ENCODE measurements around the gene ALK.

The ALK gene

DNA sequence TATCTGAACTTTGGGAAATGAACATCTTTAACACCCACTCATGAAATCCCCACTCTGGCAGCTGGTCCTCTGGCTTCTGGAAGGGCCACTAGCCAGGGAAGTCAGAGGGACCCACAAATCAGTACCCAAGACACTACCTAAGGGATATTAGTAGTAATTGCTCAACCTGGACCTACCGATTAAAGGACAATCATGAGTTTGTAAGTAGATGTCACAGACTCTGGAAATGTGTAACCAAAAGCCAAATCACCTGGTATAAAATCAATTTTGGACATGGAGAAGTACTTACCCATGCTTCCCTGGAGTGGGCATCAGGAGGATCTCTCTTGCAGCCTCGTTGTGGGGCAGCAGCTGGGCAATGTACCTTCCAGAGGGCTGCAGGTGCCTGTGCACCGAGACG, 389.8 kb downstream of the ALK start:
- DNase-seq (ENCODE audit: low read depth, low spot score): no peak

DNA sequence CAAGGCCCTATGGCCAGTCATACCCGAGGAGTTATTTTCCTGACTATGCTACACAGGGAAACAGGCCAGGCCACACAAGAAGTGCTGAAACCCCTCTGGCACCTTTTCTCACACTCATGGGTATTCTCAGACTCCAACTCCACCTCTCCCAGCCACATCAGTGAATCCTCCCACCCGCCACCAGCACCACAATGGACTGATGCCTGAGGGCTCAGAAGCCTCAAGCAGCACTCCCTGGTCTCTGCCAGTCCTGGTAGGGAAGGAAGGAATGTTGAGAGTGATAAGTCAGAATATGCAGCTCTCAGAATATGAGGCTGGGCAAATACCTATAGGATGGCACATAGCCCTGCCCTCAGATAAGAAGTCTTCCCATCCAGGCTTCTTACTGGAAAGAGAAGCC, 391.1 kb downstream of the ALK start:
- DNase-seq (ENCODE audit: low read depth, low spot score): no peak

DNA sequence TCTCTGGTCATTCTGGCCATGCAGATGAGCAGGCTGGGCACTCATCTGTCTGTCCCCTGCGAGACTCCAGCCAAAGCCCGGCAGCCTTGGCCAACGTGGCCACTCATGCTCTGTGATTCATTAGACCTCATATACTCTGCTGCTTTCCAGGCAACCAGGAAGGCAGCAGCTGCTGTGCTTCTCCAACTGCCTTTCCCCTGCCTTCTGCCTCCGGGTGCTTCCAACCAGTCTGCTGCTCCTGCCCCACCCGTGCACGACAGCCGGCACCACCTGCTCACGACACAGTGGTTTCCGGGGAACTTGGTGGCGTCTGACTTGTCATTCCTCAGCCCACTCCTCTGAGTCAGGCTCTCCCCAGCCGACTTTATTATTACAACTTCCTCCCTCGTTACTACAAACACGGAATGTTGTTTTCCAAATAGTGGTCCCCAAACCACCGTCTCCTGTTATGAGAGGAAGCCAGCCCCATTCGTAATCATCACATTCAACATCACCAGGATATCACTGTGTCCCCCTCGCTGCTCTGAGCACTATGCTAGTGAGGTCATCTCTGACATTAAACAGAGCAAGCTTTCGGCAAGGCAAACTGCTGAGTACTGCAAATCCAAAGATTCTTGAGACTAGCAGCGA, 392.4 kb downstream of the ALK start:
- no peak for DNase-seq (ENCODE audit: low read depth, low spot score)

DNA sequence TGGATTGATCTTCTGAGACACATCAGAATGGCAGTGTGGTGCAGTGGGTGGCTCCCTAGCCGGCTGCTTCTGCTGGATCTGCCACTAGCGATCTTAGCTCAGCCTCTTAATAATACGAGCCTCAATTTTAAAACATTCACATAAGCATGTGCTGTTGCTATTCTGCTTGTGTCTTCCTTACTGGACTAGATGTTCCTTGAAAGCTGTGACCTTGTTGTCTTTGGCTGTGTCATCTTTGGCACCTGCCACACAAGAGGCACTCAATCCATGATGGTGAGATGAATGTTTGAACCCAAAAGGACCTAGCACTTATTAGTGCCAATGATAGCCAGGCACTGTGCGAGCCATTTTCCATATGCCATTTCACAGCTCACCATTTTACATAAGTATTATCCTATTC, 393.0 kb downstream of the ALK start:
- no peak for DNase-seq (ENCODE audit: low read depth, low spot score)

DNA sequence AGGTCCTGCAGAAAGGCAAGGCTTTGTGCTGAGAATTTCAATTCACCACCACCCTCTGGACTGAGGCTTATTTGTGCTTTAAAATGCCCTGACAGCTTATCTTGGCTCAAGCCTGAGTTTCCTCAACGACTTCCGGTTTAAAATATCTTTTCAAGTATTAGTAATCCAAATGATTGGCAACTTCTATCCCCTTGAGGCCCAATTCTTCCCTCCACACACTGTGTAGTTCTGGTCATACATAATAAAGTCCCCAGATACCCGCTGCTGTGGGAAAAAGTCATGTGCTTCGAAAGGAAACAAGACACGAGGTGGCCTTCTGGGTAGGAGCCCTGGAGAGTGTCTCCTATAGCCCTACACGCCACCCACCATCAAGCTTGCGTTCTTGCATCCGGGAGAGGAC, 393.4 kb downstream of the ALK start:
- no peak for DNase-seq (ENCODE audit: low read depth, low spot score)

DNA sequence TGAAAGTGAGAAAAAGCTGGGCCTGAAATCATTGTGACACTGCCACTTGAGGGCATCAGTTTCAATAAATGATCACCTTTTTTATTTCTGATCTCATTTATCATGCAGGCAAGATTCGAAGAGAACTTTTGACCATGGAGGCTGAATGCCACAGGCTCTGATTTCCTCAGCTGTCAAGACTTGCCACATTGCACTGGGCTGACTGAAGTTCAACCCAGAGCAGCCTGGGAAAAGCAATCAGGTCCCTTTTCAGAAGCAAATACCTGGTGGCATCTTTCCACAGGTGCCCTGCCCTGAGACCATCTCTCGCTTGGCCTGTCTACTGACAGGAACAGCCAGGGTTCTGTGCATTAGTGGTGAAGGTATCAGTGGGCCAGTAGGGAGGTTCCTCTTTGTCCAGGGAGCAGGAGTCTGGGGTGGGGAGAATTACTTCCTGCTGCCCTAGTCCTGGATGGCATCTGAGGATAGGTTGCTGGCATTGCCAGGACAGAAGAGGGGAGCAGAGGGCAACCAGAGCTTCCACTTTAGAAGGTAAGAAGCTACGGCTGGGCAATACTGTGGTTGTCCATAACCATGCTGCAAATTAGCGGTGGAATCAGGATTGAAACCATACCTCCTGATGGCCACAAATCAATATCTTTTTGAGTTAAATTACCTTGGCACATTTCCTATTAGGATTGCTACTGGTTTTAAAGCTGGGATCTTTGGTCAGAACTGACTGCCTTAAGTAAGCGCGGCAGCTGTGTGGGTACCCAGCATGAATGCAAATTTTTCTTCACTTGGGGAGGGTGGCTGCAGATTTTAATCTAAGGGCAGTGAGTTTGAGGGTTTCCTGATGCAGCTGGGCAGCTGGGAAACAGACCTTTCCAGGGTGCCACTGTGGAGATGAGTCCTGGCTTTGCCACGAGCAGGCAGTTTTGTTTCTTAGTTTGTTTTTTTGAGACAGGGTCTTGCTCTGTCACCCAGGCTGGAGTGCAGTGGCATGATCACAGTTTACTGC, 394.5 kb downstream of the ALK start:
- DNase-seq (ENCODE audit: low read depth, low spot score): no peak

DNA sequence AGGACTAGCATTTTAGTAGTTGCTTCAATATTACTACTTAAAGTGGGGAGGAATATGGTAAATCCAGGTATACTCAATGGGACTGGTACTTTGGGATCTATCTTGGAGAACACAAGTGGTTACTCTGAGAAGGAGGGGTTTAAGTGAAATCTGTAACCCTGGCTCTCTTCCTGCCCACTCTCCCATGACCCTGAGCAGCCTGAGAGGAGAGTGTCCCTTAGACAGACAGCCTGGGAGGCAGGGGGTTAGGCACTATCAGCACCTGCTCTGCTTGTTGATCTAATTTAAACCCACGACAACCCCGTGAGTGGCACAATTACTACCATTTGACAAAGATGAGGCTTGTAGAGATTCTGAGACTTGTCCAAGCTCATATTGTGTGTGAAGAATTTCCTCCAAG, 395.5 kb downstream of the ALK start:
- DNase-seq (ENCODE audit: low read depth, low spot score): no peak

DNA sequence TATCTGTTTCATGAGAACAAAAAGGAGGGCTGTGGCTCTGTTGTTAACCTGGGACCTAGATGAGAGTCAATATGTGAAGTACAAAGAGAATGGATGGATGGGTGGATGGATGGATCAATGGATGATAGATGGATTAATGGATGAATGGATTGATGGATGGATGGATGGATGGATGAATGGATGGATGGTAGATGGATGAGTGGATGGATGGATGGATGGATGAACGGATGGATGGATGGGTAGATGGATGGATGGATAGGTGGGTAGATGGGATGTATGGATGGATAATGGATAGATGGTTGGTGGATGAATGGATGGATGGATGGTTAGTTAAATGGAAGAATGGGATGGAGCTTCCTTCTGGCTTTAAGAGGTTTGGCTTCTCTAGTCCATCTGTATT, 396.7 kb downstream of the ALK start:
- DNase-seq (ENCODE audit: low read depth, low spot score): no peak

DNA sequence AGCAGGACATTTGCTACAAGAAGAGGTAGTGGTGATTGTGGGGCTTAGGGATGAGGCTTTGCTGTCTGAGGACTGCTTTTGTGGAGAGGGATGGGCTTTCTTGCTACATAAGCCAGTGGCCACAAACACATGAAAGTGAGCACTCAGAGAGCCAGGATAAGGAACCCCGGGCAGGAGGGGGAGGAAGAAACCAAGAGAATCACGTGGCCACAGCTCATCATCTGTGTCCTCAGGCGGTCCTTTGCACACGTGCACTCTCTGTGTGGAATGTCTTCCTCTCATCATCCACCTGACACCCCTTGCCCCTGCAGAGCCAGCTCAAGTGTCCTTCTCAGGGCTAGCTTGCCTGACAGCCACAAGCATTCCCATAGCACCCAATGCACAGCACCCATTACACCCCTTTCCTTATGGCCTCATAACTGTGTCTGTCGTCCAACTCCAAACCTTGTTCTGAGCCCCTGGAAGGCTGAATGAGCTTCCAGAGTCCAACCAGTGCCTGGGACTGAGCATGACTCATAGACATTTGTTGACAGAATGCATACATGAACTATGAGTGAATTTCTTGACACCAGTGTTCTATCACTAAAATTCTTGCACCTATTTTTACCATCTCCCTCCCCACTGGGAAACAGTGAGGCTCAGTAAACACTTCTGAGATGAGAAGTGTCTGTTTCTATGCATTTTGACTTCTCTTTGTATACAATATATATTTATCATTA, 398.3 kb downstream of the ALK start:
- no peak for DNase-seq (ENCODE audit: low read depth, low spot score)

DNA sequence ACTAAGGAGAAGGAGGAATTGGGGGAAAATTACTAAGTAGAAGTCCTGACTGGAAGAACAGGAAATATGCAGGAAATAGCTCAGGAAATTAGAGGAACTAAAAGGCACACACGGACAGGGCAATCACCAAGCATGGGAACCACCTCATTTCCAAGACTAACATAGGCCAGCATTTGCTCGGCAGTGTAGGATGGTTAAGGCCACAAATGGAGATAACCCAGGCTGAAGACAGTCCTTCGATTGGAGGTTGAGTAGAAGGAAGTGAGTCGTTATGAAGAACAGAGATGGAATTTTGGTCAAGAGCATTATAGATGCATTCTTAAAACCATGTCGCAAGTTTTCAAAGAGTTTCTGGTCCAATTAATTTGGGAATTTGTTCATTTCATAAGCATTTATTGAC, 401.4 kb downstream of the ALK start:
- no peak for DNase-seq (ENCODE audit: low read depth, low spot score)

DNA sequence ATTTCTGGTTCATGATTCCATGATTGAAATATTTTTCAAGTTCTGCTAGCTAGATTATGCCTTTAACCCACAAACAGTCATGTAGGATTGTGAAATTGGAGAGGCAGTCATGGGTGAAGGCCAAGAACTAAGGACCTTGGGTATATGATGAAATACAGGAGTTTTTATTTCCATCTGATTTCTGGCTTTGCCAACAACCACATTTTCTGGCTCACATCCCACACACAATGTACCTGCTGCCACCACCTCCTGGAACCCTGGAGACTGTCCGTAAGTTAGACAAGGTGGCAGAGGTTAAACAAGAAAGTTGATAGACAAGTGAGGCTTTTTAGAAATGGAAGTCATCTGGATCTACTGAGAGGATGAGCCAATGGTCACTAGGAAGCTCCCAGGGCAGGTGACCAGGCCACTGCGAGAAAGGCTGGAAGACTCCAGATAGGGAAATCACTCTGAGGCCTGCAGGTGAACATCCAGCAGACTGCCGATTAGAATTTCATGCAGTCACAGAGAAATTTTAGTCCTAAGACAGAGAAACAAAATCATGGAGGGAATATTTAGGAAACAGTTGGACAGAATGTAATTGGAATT, 402.0 kb downstream of the ALK start:
- no peak for DNase-seq (ENCODE audit: low read depth, low spot score)

DNA sequence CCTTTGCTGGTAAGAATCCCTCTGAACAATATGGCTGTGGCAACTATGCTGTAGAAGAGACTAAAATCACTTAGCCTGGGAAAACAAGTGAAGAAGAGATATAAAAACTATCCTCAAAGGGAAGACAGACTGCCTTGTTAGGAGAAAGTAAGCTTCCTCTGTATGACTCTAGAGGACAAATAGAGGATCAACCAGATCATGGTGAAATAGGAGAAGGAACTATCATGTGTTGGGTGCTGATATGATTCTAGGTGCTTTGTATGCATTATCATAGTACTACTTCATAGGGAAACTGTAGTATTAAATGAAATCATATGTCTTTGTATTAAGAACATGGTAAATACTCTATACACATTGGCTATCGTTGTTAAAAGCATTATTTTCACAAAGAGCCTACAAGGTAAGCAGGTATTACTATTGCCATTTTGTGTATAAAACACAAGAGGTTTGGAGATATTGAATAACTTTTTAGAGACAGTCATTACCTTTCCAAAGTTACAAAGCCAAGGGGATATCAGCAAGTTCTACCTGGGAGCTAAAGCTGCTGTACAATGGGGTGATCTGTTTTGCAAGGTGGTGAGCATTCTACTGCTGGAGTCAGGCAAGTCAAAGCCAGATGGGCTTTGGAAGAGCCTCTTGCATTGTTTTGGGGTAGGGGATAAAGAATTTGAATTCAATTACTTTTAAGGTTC, 402.6 kb downstream of the ALK start:
- DNase-seq (ENCODE audit: low read depth, low spot score): no peak

DNA sequence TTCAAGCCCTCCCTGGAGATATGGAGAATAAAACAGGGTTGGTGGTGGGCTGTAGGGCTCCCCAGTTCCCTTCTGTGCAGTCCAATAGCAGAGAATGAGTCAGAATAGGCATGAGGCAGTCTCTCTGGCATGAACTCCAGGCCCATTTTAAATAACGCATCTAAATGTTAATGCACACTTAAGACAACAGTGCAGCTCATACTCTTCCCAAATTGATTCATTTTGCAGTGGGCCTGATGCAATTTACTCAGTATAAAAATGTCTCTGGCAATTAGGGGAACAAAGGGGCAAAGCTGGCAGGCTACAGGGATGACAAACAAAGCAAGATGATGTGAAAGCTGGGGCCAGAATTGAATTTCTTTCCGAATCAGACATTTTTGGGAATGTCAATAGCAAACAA, 403.4 kb downstream of the ALK start:
- DNase-seq (ENCODE audit: low read depth, low spot score): no peak

DNA sequence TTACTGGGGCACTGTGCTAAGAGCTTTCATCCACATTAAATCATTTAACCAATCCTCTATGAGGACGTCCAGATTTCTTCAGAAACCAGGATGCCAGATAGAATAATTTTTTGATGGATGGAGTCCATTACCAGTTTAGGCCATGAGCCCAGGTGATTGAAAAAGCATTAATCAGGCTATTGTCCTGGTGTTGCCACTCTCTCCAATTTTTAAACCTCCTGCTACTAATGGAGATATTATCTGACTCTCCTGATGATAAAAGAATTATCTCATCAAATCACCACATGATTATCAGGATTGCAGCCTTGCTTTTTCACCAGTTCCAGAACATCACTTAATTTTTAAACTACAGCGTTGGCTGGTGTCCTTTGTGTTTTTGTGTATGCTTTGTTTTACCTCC, 404.0 kb downstream of the ALK start:
- DNase-seq (ENCODE audit: low read depth, low spot score): no peak

DNA sequence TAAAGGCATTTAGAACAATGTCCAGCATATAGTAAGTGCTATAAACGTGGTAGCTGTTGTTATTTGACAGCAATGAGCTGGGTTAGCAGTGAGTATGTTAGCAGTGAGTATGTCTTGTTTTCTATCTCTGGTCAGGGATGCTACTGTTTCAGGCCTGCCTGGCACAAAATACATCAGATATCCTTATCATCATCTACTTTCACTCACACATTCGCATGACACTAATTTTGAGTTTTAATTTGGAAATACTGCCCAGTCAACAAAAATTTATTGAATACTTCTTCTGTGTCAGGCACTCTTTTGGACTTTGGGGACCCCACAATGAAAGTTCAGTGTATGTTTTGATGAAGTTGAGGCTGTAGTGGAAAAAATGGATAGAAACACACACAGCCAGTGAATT, 404.6 kb downstream of the ALK start:
- DNase-seq (ENCODE audit: low read depth, low spot score): no peak

DNA sequence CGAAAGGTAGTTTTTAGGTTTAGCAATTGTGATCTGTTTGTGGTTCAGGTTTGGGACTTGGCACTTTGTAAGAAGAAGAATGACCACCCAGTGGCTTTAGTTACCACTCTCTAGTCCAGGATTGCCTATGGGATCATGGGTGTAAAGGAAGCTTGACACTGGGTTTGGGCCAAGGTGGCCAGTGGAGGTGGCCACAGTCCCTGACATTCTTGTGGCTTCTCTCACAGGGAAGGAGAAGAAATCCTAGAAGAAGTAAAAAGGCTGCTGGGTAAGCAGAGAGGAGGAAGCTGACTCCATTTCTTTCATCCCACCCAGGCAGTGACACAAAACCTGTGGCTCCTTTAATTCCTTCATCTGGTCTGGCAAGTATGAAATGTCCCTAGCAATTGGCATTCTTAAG, 411.5 kb downstream of the ALK start:
- no peak for DNase-seq (ENCODE audit: low read depth, low spot score)

DNA sequence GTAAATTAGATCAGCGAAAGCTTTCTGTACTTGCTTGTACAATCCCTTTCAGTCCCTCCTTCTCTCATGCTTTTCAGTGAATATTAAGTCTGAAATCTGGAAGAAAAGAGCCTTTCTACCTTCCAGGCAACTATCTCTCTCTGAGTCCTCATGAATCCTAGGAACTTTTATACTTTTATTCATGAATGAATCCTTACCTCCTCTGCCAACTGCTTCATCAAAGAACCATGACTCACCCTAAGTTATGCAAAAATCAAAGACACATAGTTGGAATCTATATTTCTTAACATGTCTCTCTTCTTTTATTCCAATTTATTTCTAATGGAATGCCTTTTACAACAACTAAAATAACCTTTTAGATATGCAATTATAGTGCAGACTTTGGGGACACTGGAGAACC, 412.0 kb downstream of the ALK start:
- no peak for DNase-seq (ENCODE audit: low read depth, low spot score)

DNA sequence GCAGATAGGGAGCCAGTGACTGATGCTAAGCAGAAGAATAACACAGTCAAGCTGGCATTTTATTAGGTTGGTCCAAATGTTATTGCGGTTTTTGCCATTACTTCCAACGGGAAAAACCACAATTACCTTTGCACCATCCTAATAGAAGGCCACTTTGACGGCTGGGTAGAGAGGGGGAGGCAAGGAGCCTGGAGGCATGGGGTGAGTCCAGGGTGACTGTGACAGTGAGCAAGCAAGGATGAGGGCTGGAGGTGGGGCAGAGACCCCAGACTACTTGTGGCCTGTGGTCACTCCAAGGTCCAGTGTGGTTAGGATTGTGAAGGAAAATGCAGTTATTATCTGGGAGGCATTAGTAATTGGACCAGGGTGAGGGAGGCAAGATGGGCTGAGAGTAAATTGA, 416.6 kb downstream of the ALK start:
- DNase-seq (ENCODE audit: low read depth, low spot score): no peak

DNA sequence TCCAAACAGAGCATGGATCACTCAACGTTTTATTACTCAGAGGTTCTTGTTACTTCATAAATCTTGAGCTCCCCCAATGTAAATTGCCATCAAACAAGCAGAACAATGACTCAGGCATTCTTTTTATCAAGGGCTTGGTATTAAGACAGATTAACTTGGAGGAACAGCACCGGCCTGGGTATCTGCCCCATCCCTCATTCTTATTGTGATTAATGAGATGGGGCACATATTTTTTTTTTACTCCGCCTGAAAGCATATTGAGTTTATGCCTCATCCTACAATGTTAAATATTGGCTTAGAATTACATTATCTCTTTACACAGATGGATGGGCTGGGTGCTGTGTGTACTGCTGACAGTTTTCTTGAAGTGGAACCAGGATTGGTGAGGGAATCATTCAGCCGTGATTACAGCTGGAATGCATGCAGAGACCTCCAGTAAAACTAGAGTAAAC, 418.9 kb downstream of the ALK start:
- no peak for DNase-seq (ENCODE audit: low read depth, low spot score)

DNA sequence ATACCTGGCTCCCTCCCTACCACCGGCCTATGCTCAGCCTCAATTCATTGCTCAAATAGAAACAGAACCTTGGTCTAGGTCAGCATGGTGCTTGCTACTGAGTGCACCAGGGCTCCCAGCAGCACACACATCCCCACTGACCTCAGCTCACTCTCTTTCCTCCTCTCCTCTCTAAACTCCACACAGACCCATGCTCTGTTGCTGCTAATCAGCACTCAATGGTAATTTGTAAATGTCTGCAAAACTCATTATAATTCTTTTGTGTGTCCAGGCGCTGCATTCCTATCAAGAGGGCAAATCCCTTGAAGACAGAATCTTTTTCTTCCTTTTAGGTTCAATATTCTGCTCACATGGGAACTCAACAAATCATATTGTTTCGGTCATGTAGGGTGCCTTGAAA, 424.0 kb downstream of the ALK start:
- DNase-seq (ENCODE audit: low read depth, low spot score): no peak

DNA sequence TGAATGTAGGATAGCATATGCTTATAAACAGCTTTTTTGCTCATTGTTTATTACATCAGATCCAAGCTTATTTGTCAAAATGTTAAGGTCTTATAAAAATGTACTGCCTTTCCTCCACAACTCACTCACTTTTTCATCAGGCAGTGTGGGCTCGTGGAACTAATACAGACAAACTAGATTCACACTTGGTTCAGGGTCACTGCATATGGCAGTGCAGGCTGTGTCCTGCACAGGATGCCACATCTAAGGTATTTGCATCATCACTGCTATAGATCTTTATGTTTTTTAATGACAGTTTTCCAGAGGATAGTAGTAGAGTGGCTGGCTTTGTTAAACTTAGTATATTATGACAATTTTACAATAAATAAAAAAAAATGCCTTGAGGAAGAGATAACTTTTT, 425.2 kb downstream of the ALK start:
- DNase-seq (ENCODE audit: low read depth, low spot score): no peak
